Measurements from ENCODE around the gene ANKRD31.

GRCh38 chr5:75049456-75050351, 187.0 kb downstream of the ANKRD31 start:
- TF ChIP-seq POU6F1 (CRISPR knock-in tag; IDR thresholded peaks at IDR 0.05; ENCODE audit: borderline replicate concordance, low read depth), result no peak
- TF ChIP-seq RARB (CRISPR knock-in tag; IDR thresholded peaks at IDR 0.05), result no peak
- TF ChIP-seq ESRRG (CRISPR knock-in tag; IDR thresholded peaks at IDR 0.05), result no peak
- no peak for TF ChIP-seq ZC3H10 (CRISPR knock-in tag; IDR thresholded peaks at IDR 0.05)
- no peak for TF ChIP-seq PATZ1 (CRISPR knock-in tag; IDR thresholded peaks at IDR 0.05; ENCODE audit: borderline replicate concordance)
- no peak for TF ChIP-seq ARNTL (CRISPR knock-in tag; IDR thresholded peaks at IDR 0.05; ENCODE audit: borderline replicate concordance, low read depth)
